ENCODE measurements around the gene NXPE2. TPM values are rescaled to one million over a fixed set of nuclear protein-coding genes. Genes with fewer than 3 reads are reported as not detected.

The NXPE2 gene
- polyA plus RNA-seq, 2 of the 4 experiments (the other 2 are of a cell fraction), result 0.09 TPM; not detected in 1

- no peaks in the 10 kb centered on the region for H3K9me3 ChIP-seq
- ChIA-PET POLR2A (no interaction called here), CTCF (no interaction called here)
- no peak overlapping the region for H3K4me2 ChIP-seq
- 10% methylated on average over 3 of the region's 3 CpGs for WGBS (ENCODE audit: missing lambda C conversion rate)
- no peaks in the 10 kb centered on the region for H3K4me1 ChIP-seq
- DNase-seq (ENCODE audit: low read depth in 1 of 2, low spot score in 1 of 2) (no peak), FAIRE-seq (no peak), ATAC-seq (no peak)
- TF ChIP-seq NFE2L2 (conservative IDR thresholded peaks at IDR 0.05; ENCODE audit: low read length) (no peak), HOXA7 (CRISPR knock-in tag; IDR thresholded peaks at IDR 0.05) (no peak), RCOR1 (IDR thresholded peaks at IDR 0.05; ENCODE audit: low read depth, low read length) (no peak), HOXB5 (CRISPR knock-in tag; IDR thresholded peaks at IDR 0.05) (no peak), ELK1 (IDR thresholded peaks at IDR 0.05; ENCODE audit: low read depth, low read length) (no peak), CEBPB (IDR thresholded peaks at IDR 0.05) (no peak), CHD2 (IDR thresholded peaks at IDR 0.05; ENCODE audit: low read length, partially characterized antibody) (no peak), MAFK (IDR thresholded peaks at IDR 0.05; ENCODE audit: partially characterized antibody) (no peak), ZC3H11A (IDR thresholded peaks at IDR 0.05) (no peak), CHD4 (IDR thresholded peaks at IDR 0.05; ENCODE audit: borderline replicate concordance) (no peak), TP53 (CRISPR knock-in tag; IDR thresholded peaks at IDR 0.05) (no peak), KDM1A (IDR thresholded peaks at IDR 0.05; ENCODE audit: low read depth) (no peak)
- no peak overlapping the region for H3K27ac ChIP-seq
- H3K4me3 ChIP-seq, result no peak overlapping the region
These were observed 67.7 kb downstream of the NXPE2 start for GRCh38 chr11:114746013-114746412.

Other genes with a start within 250 kb of the NXPE2 start
- 215 and 226 TPM in 2 replicates for gene REXO2, start 239.1 kb upstream of the NXPE2 start, polyA plus RNA-seq (2011; rRNA removed)
- 192 to 218 TPM (median 214 TPM) in 3 replicates for gene REXO2, start 239.1 kb upstream of the NXPE2 start, polyA plus RNA-seq (2017; fragmentation: RNase III; extraction: RNeasy Plus Mini Kit Qiagen cat#74134 plus additional on column Dnase treatment)
- not detected in 2 replicates for gene NXPE1, start 118.6 kb upstream of the NXPE2 start, polyA plus RNA-seq (2011; rRNA removed)
- gene NXPE1, start 118.6 kb upstream of the NXPE2 start, polyA plus RNA-seq (2017; fragmentation: RNase III; extraction: RNeasy Plus Mini Kit Qiagen cat#74134 plus additional on column Dnase treatment), result not detected in 3 replicates
- gene NXPE4, start 82.7 kb upstream of the NXPE2 start, polyA plus RNA-seq (2011; rRNA removed), result not detected in 2 replicates
- gene NXPE4, start 82.7 kb upstream of the NXPE2 start, polyA plus RNA-seq (2017; fragmentation: RNase III; extraction: RNeasy Plus Mini Kit Qiagen cat#74134 plus additional on column Dnase treatment), result not detected in 3 replicates

Data from A549 (cell line).